Inflammatory macrophage (primary cell): ENCODE results near the gene BOK.
"Not testable (repeated sequence)": the region's sequence is repeated elsewhere in the genome, so short reads cannot be mapped to it uniquely, and the experiment has no call there.

Experiments used
- DNase-seq, 2 donors: peaks; one replicate each; pipeline ENCODE4 v3.0.0-alpha.2; 2020 to 2022
- total RNA-seq, 18 experiments: gene quantifications; one replicate each; lab custom pipeline; 2026; ENCODE audit warnings: mixed read lengths in 6 of 18, inconsistent platforms in 2 of 18; lab: John Stamatoyannopoulos, UW

BOK gene
- 0.79 to 3.2 (median 1.9) reads per million in 18 experiments for total RNA-seq

- DNase-seq: peak; percentile 8 to 53
Observed at GRCh38 chr2:241558532-241559322, at the start of gene BOK. TSS of gene BOK (plus strand) at chr2:241558745. CDS start at chr2:241559484, 739 bp downstream.

- no peak for DNase-seq
Observed at GRCh38 chr2:241509155-241509784, 49.3 kb upstream of the BOK start.

GRCh38 chr2:241511091-241511741 is 47.3 kb upstream of the BOK start:
- DNase-seq: no peak

- DNase-seq: no peak
Observed at GRCh38 chr2:241514553-241514952, 44.0 kb upstream of the BOK start.

- DNase-seq: no peak
Observed at GRCh38 chr2:241514986-241515737, 43.4 kb upstream of the BOK start.

GRCh38 chr2:241516520-241516965 is 42.0 kb upstream of the BOK start:
- DNase-seq: no peak

- no peak for DNase-seq
Observed at GRCh38 chr2:241517297-241517696, 41.2 kb upstream of the BOK start.

- no peak for DNase-seq
Observed at GRCh38 chr2:241519669-241520068, 38.9 kb upstream of the BOK start.

GRCh38 chr2:241522477-241522876 is 36.1 kb upstream of the BOK start:
- DNase-seq: no peak

- DNase-seq: not testable (repeated sequence)
Observed at GRCh38 chr2:241525818-241526780, 32.4 kb upstream of the BOK start.

- no peak for DNase-seq
Observed at GRCh38 chr2:241530571-241530970, 28.0 kb upstream of the BOK start.

- no peak for DNase-seq
Observed at GRCh38 chr2:241531161-241531722, 27.3 kb upstream of the BOK start.

- no peak for DNase-seq
Observed at GRCh38 chr2:241532168-241532567, 26.4 kb upstream of the BOK start.

GRCh38 chr2:241532733-241533601 is 25.6 kb upstream of the BOK start:
- DNase-seq: no peak

- no peak for DNase-seq
Observed at GRCh38 chr2:241534293-241534692, 24.3 kb upstream of the BOK start.

GRCh38 chr2:241534701-241535375 is 23.7 kb upstream of the BOK start:
- no peak for DNase-seq

- no peak for DNase-seq
Observed at GRCh38 chr2:241535871-241536655, 22.5 kb upstream of the BOK start.

GRCh38 chr2:241538838-241539615 is 19.5 kb upstream of the BOK start:
- DNase-seq: no peak
